Smooth muscle cell (in vitro differentiated cells): ENCODE data around the gene CELSR1. TPM values are rescaled to one million over a fixed set of nuclear protein-coding genes. Genes with fewer than 3 reads are reported as not detected.

Experiments
- DNase-seq: peaks from one replicate; lab custom pipeline; 2025; ENCODE audit not compliant: unreplicated experiment; lab: John Stamatoyannopoulos, UW
- H2AFZ ChIP-seq: fragments of 200-600 bp; sonication (generic); 2 replicates; pipeline ENCODE4 v1.6.0; 2016; ENCODE audit warnings: antibody characterized with exemption, low read depth, mild to moderate bottlenecking
- H3F3A ChIP-seq: fragments of 200-600 bp; sonication (generic); 2 replicates; pipeline ENCODE4 v1.6.0; 2017; ENCODE audit warnings: antibody characterized with exemption, low read depth
- H3K27ac ChIP-seq: fragments of 200-600 bp; sonication (generic); 2 replicates; pipeline ENCODE4 v1.5.1; 2016; ENCODE audit warnings: low read depth, mild to moderate bottlenecking
- H3K27me3 ChIP-seq: fragments of 200-600 bp; sonication (generic); 2 replicates; pipeline ENCODE4 v1.6.1; 2016; ENCODE audit warnings: low read depth, mild to moderate bottlenecking
- H3K36me3 ChIP-seq: fragments of 200-600 bp; sonication (generic); 2 replicates; pipeline ENCODE4 v1.5.1; 2016; ENCODE audit warnings: low read depth
- H3K4me1 ChIP-seq: fragments of 200-600 bp; sonication (generic); 2 replicates; pipeline ENCODE4 v1.5.1; 2016; ENCODE audit warnings: low read depth
- H3K4me2 ChIP-seq: fragments of 200-600 bp; sonication (generic); 2 replicates; pipeline ENCODE4 v1.6.0; 2016; ENCODE audit warnings: mild to moderate bottlenecking
- H3K4me3 ChIP-seq: fragments of 200-600 bp; sonication (generic); 2 replicates; pipeline ENCODE4 v1.5.1; 2016; ENCODE audit warnings: mild to moderate bottlenecking
- H3K79me2 ChIP-seq: fragments of 200-600 bp; sonication (generic); 2 replicates; pipeline ENCODE4 v1.6.0; 2016; ENCODE audit warnings: low read depth, mild to moderate bottlenecking
- H3K9ac ChIP-seq: fragments of 200-600 bp; sonication (generic); 2 replicates; pipeline ENCODE4 v1.6.0; 2016; ENCODE audit warnings: low read depth
- H3K9me3 ChIP-seq: fragments of 200-600 bp; sonication (generic); replicated peaks from 2 replicates; pipeline ENCODE4 v1.5.1; 2016; ENCODE audit warnings: low read depth
- H4K20me1 ChIP-seq: fragments of 200-600 bp; sonication (generic); 2 replicates; pipeline ENCODE4 v1.6.0; 2016; ENCODE audit warnings: low read depth
- WGBS: methylation state at CpG from one replicate; pipeline ENCODE4 v1.1.7; 2016; ENCODE audit warnings: low lambda C conversion rate; 5-methylcytosine and 5-hydroxymethylcytosine counted together
- polyA plus RNA-seq: library from polyadenylated mRNA; unstranded; fragments of >200 nt; fragmentation: Nextera tagmentation; extraction: Ambion mirVana; gene quantifications from 2 replicates; pipeline ENCODE4 v1.2.1, GENCODE V29; 2016
- total RNA-seq: library from RNA; depleted of rRNA; stranded (reverse); fragments of >200 nt; gene quantifications from 2 replicates; pipeline ENCODE4 v1.2.3, GENCODE V29; 2014
- TF ChIP-seq, protein P1 (sequence below): fragments of 200-600 bp; sonication (generic); IDR thresholded peaks from 2 replicates; pipeline ENCODE4 v1.5.1; 2017; ENCODE audit warnings: borderline replicate concordance, mild to moderate bottlenecking, antibody characterized with exemption; ENCODE audit not compliant: insufficient read depth, poor library complexity, severe bottlenecking

The CELSR1 gene
- total and polyA plus RNA-seq, 2 experiments from 2014 or later = 3.6 to 15.2 TPM

DNA sequence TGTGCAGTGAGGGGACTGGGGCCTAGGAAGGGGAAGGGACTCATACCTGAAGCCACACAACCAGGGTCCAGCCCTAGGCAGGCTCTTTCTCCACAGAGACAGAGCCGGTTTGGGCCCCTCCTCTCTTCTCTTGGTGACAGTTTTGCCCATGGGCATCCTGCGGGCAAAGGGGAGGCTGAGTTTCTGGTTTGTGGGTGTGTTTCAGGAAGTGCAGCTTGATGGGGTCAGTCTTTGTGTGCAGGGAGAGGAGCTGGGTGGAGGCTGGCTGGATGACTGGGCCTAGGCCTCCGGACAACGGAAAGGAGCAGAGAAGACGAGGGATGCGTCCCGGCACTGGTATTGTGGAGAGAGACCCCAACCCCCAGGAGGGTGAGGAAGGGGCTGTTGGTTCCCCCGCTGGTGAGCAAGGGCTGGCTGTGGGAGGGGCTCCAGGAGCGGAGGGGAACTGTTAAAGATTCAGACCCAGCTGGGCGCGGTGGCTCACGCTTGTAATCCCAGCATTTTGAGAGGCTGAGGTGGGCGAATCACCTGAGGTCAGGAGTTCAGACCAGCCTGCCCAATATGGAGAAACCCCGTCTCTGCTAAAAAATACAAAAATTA, 23.4 kb upstream of the CELSR1 start:
- TF ChIP-seq, protein P1, sequence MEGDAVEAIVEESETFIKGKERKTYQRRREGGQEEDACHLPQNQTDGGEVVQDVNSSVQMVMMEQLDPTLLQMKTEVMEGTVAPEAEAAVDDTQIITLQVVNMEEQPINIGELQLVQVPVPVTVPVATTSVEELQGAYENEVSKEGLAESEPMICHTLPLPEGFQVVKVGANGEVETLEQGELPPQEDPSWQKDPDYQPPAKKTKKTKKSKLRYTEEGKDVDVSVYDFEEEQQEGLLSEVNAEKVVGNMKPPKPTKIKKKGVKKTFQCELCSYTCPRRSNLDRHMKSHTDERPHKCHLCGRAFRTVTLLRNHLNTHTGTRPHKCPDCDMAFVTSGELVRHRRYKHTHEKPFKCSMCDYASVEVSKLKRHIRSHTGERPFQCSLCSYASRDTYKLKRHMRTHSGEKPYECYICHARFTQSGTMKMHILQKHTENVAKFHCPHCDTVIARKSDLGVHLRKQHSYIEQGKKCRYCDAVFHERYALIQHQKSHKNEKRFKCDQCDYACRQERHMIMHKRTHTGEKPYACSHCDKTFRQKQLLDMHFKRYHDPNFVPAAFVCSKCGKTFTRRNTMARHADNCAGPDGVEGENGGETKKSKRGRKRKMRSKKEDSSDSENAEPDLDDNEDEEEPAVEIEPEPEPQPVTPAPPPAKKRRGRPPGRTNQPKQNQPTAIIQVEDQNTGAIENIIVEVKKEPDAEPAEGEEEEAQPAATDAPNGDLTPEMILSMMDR = no peak
- Histone ChIP-seq H4K20me1 (no peaks in the 10 kb centered on the region), H3F3A (no peaks in the 10 kb centered on the region), H3K4me3 (no peak overlapping the region), H3K36me3 (no peaks in the 10 kb centered on the region), H3K4me2 (no peak overlapping the region), H3K9ac (no peak overlapping the region), H3K9me3 (no peaks in the 10 kb centered on the region), H3K27ac (no peak overlapping the region), H3K79me2 (no peaks in the 10 kb centered on the region), H2AFZ (no peak overlapping the region), H3K27me3 (no peaks in the 10 kb centered on the region), H3K4me1 (peaks cover 7% of the 10 kb centered on the region)
- 93% methylated on average over 14 of the region's 14 CpGs for WGBS
- DNase-seq = no peak

DNA sequence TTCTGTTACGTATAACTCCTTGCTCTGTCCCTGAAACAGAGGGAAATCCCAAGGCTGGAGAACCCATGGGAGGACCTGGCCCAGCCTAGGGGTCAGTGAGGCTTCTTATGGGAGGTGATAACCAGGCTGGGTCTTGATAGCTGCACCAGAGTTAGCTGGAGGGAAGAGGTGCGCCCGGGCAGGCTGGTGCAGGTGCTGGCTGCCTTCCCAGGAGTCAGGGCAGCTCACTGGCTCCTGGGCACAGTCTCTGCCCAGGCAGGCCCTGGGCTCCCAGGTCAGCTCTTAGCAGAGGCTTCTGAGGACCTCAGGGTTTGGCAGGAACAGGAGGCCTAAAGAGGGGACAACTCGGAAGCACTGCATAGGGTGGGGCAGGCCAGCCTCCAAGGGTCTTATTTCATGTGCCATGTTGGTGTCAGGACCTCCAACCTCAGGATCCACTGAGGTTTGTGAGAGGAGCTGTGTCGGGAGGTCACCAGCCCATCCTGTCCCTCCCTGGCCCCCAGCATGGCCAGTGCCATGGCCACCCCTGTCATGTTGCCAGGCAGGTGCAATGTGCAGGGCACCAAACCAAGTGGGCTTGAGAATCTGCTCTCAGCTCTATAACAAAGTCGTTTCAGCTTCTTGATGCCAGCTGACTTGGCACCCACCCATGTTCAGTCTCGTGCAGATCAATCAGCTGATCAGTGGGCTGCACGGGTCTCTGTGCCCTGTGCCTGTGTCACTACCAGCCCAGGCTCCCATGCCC, 20.5 kb upstream of the CELSR1 start:
- H3K9ac ChIP-seq = no peak overlapping the region
- no peaks in the 10 kb centered on the region for H3K9me3 ChIP-seq
- TF ChIP-seq, protein P1 = no peak

DNA sequence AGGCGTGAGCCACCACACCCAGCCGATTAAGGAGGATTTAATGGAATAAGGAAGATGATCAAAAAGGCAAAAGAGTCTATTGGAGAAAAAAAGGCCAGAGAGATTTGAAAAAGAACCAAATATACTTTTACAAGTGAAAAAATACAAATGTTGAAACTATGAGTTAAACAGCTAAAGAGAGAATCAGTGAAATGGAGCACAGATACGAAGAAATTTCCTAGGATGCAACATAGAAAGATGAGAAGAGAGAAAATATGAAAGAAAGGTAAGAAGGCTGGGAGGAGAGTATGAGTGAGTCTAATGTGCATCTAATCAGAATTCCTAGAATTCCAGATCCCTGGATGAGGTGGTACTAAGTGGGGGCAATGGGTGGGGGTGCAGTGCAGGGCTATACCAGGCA, 19.4 kb upstream of the CELSR1 start:
- H3K4me3 ChIP-seq = no peak overlapping the region
- TF ChIP-seq, protein P1 = no peak
- WGBS = 97% methylated on average over 3 of the region's 3 CpGs
- no peaks in the 10 kb centered on the region for H3K36me3 ChIP-seq
- no peak for DNase-seq
- H4K20me1 ChIP-seq = no peaks in the 10 kb centered on the region
- H3K4me1 ChIP-seq = no peaks in the 10 kb centered on the region
- H3K27ac ChIP-seq = no peak overlapping the region
- no peak overlapping the region for H3K4me2 ChIP-seq
- no peak overlapping the region for H3K9ac ChIP-seq
- no peaks in the 10 kb centered on the region for H3F3A ChIP-seq
- H3K9me3 ChIP-seq = no peaks in the 10 kb centered on the region
- H3K27me3 ChIP-seq = no peaks in the 10 kb centered on the region
- H3K79me2 ChIP-seq = no peaks in the 10 kb centered on the region
- no peak overlapping the region for H2AFZ ChIP-seq

More for the DNA sequence above, 20.5 kb upstream of the CELSR1 start:
- no peaks in the 10 kb centered on the region for H3K4me1 ChIP-seq
- no peak overlapping the region for H2AFZ ChIP-seq
- DNase-seq = no peak
- no peak overlapping the region for H3K27ac ChIP-seq
- H3K36me3 ChIP-seq = no peaks in the 10 kb centered on the region
- H3F3A ChIP-seq = no peaks in the 10 kb centered on the region
- H3K4me2 ChIP-seq = no peak overlapping the region
- no peak overlapping the region for H3K4me3 ChIP-seq
- 83% methylated on average over 8 of the region's 8 CpGs for whole genome bisulfite sequencing
- H3K79me2 ChIP-seq = no peaks in the 10 kb centered on the region
- no peaks in the 10 kb centered on the region for H4K20me1 ChIP-seq
- H3K27me3 ChIP-seq = no peaks in the 10 kb centered on the region
